OCI-LY1 (cell line): ENCODE data around the gene XIRP2.

ENCODE experiments used
- H2AFZ ChIP-seq: fragments of 200-600 bp; sonication (generic), shearing (Covaris generic); 2 replicates; pipeline ENCODE4 v1.6.0; 2014; ENCODE audit warnings: antibody characterized with exemption, mild to moderate bottlenecking, low read length
- H3F3A ChIP-seq: fragments of 200-600 bp; sonication (generic), shearing (Covaris generic); 2 replicates; pipeline ENCODE4 v1.6.0; 2014; ENCODE audit warnings: mild to moderate bottlenecking, antibody characterized with exemption, low read length, moderate library complexity; ENCODE audit not compliant: insufficient read depth
- H3K27ac ChIP-seq: fragments of 200-600 bp; sonication (generic); 2 replicates; pipeline ENCODE4 v1.5.1; 2014; ENCODE audit warnings: low read length, mixed run types, mild to moderate bottlenecking, low read depth; ENCODE audit not compliant: poor library complexity, severe bottlenecking
- H3K27me3 ChIP-seq: fragments of 200-600 bp; sonication (generic); 2 replicates; pipeline ENCODE4 v1.6.0; 2014; ENCODE audit warnings: antibody characterized with exemption, mild to moderate bottlenecking, low read length, moderate library complexity; ENCODE audit not compliant: insufficient read depth
- H3K36me3 ChIP-seq: fragments of 200-600 bp; sonication (generic); 2 replicates; pipeline ENCODE4 v1.6.1; 2014; ENCODE audit warnings: mild to moderate bottlenecking, antibody characterized with exemption, low read length, moderate library complexity, mixed read lengths; ENCODE audit not compliant: insufficient read depth
- H3K4me1 ChIP-seq: fragments of 200-600 bp; sonication (generic); 2 replicates; pipeline ENCODE4 v1.5.1; 2014; ENCODE audit warnings: mild to moderate bottlenecking, low read length, moderate library complexity; ENCODE audit not compliant: insufficient read depth, severe bottlenecking
- H3K4me2 ChIP-seq: fragments of 200-600 bp; sonication (generic), shearing (Covaris generic); 2 replicates; pipeline ENCODE4 v1.6.1; 2014; ENCODE audit warnings: low read length
- H3K4me3 ChIP-seq: fragments of 200-600 bp; sonication (generic); 2 replicates; pipeline ENCODE4 v1.5.1; 2014; ENCODE audit warnings: low read length, low read depth, mild to moderate bottlenecking, mixed read lengths; ENCODE audit not compliant: poor library complexity, severe bottlenecking
- H3K79me2 ChIP-seq: fragments of 200-600 bp; shearing (Covaris generic); 2 replicates; pipeline ENCODE4 v1.6.1; 2016; ENCODE audit warnings: mixed run types, low read length, mixed read lengths; ENCODE audit not compliant: insufficient read depth
- H3K9ac ChIP-seq: fragments of 200-600 bp; sonication (generic), shearing (Covaris generic); 2 replicates; pipeline ENCODE4 v1.6.1; 2014; ENCODE audit warnings: mild to moderate bottlenecking, low read length, mixed read lengths
- H3K9me2 ChIP-seq: fragments of 200-600 bp; sonication (generic), shearing (Covaris generic); 2 replicates; pipeline ENCODE4 v1.6.1; 2014; ENCODE audit warnings: low read depth, mild to moderate bottlenecking, low read length, mixed read lengths
- H3K9me3 ChIP-seq: fragments of 200-600 bp; shearing (Covaris generic); 2 replicates; pipeline ENCODE4 v1.6.1; 2014; ENCODE audit warnings: low read length, mixed read lengths
- H4K20me1 ChIP-seq: fragments of 200-600 bp; sonication (generic), shearing (Covaris generic); 2 replicates; pipeline ENCODE4 v1.6.0; 2016; ENCODE audit warnings: mild to moderate bottlenecking, low read length; ENCODE audit not compliant: insufficient read depth
- EZH2 ChIP-seq: fragments of 200-600 bp; sonication (generic), shearing (Covaris generic); IDR thresholded peaks from 2 replicates; pipeline ENCODE4 v1.8.0; 2017; ENCODE audit warnings: borderline replicate concordance, mixed run types, mild to moderate bottlenecking, antibody characterized with exemption, low read length, moderate library complexity, mixed read lengths
- TF ChIP-seq, protein P1 (sequence below): fragments of 200-600 bp; sonication (generic), shearing (Covaris generic); IDR thresholded peaks from 2 replicates; pipeline ENCODE4 v1.5.1; 2017; ENCODE audit warnings: mild to moderate bottlenecking, antibody characterized with exemption, low read length, moderate library complexity, mixed read lengths

XIRP2 gene

DNA sequence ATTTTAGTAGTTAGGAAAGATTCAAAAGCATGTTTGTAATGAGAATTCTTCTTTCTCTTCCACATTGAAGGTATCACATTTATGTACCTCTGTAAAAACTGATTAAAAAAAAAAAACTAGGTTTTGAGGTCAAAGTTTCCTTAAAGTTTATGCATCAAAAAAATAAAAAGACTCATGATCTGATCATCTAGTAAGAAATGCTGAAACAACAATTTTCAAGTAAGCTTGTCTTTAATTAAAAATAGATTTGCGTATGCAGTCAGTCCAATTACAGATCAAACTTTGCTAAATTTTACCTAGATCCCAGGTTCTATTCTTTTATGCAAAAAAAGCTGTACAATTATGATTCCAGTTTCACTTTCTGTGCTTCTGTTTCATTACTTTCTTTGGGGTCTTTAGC, 409.0 kb downstream of the XIRP2 start:
- no peaks in the 10 kb centered on the region for H3K27me3 ChIP-seq
- H3K9ac ChIP-seq: no peak overlapping the region
- no peak overlapping the region for H3K4me3 ChIP-seq
- H3K4me1 ChIP-seq: no peaks in the 10 kb centered on the region
- no peaks in the 10 kb centered on the region for H3K9me3 ChIP-seq
- no peaks in the 10 kb centered on the region for H3K79me2 ChIP-seq
- no peak overlapping the region for H3K27ac ChIP-seq
- no peaks in the 10 kb centered on the region for H3K36me3 ChIP-seq
- no peaks in the 10 kb centered on the region for H3F3A ChIP-seq
- no peak overlapping the region for H2AFZ ChIP-seq
- H3K9me2 ChIP-seq: no peaks in the 10 kb centered on the region
- no peak for TF ChIP-seq EZH2
- TF ChIP-seq, protein P1, sequence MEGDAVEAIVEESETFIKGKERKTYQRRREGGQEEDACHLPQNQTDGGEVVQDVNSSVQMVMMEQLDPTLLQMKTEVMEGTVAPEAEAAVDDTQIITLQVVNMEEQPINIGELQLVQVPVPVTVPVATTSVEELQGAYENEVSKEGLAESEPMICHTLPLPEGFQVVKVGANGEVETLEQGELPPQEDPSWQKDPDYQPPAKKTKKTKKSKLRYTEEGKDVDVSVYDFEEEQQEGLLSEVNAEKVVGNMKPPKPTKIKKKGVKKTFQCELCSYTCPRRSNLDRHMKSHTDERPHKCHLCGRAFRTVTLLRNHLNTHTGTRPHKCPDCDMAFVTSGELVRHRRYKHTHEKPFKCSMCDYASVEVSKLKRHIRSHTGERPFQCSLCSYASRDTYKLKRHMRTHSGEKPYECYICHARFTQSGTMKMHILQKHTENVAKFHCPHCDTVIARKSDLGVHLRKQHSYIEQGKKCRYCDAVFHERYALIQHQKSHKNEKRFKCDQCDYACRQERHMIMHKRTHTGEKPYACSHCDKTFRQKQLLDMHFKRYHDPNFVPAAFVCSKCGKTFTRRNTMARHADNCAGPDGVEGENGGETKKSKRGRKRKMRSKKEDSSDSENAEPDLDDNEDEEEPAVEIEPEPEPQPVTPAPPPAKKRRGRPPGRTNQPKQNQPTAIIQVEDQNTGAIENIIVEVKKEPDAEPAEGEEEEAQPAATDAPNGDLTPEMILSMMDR: no peak
- H3K4me2 ChIP-seq: no peak overlapping the region
- no peaks in the 10 kb centered on the region for H4K20me1 ChIP-seq

DNA sequence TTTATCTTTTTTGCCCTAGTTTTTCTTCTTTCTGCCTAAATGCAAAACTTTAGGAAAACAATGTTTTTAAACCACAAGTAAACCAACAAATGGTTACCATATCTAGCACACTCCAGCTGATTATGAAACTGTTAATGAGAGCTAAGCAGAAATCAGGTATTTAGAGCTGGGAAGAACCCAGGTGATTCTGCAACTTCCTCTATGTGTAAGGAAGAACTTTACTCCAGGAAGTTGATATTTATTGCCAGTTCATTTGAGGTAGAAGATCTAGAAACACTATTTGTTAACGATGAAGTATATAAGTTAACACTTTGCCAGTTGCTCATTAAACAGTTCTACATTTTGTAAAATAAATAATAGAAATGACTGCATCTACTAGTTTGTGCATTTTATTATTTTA, 409.7 kb downstream of the XIRP2 start:
- TF ChIP-seq, protein P1: no peak
- TF ChIP-seq EZH2: no peak
- no peak overlapping the region for H3K4me2 ChIP-seq
- H3K4me1 ChIP-seq: no peaks in the 10 kb centered on the region
- H3K4me3 ChIP-seq: no peak overlapping the region
- H3K9ac ChIP-seq: no peak overlapping the region
- H3K27ac ChIP-seq: no peak overlapping the region
- H3F3A ChIP-seq: no peaks in the 10 kb centered on the region
- no peak overlapping the region for H2AFZ ChIP-seq
- no peaks in the 10 kb centered on the region for H3K9me3 ChIP-seq
- no peaks in the 10 kb centered on the region for H3K79me2 ChIP-seq
- no peaks in the 10 kb centered on the region for H3K9me2 ChIP-seq
- no peaks in the 10 kb centered on the region for H3K27me3 ChIP-seq
- H3K36me3 ChIP-seq: no peaks in the 10 kb centered on the region
- no peaks in the 10 kb centered on the region for H4K20me1 ChIP-seq
